IMR-90 (cell line): ENCODE results near the gene NEUROG1. TPM values are rescaled to one million over a fixed set of nuclear protein-coding genes. Genes with fewer than 3 reads are reported as not detected.

ENCODE experiments used
- ATAC-seq: fragments of 200-7000 bp; cut with Tn5 transposase; 2 replicates; pipeline ENCODE4 v1.9.1; 2020; ENCODE audit warnings: low read depth, mild to moderate bottlenecking, moderate library complexity
- BruUV-seq: library from RNA; stranded (reverse); fragments of 400-500 nt; replicated peaks from 2 replicates; lab custom pipeline; 2021; lab: Mats Ljungman, UMichigan
- CTCF ChIA-PET: fragments of 300-600 bp; formaldehyde crosslinking; extraction: SDS; loops from one replicate; lab custom pipeline; 2021; ENCODE audit warnings: antibody characterized with exemption; lab: Yijun Ruan, JAX
- POLR2A ChIA-PET: fragments of 300-600 bp; sonication (Branson Sonifier 250); formaldehyde crosslinking; loops from one replicate; lab custom pipeline; 2022; ENCODE audit warnings: antibody characterized with exemption; ENCODE audit not compliant: unreplicated experiment; lab: Charles Lee
- DNase-seq: peaks from one replicate; pipeline ENCODE4 v3.0.0; 2013
- H2AFZ ChIP-seq: replicated peaks from 2 replicates; pipeline ENCODE3; 2013; ENCODE audit warnings: low read length, mild to moderate bottlenecking; ENCODE audit not compliant: poor library complexity
- H2AK5ac ChIP-seq: 2 replicates; pipeline ENCODE4 v1.6.1; 2013; ENCODE audit warnings: low read depth, low read length, inconsistent platforms
- H2AK9ac ChIP-seq: replicated peaks from 2 replicates; pipeline ENCODE3; 2013; ENCODE audit warnings: mild to moderate bottlenecking, low read depth, low read length, moderate library complexity; ENCODE audit not compliant: poor library complexity
- H2BK120ac ChIP-seq: 2 replicates; pipeline ENCODE4 v1.6.1; 2013; ENCODE audit warnings: low read depth, low read length, inconsistent platforms
- H2BK15ac ChIP-seq: 3 replicates; pipeline ENCODE4 v1.6.1; 2013; ENCODE audit warnings: low read depth, low read length, inconsistent platforms
- H2BK20ac ChIP-seq: 2 replicates; pipeline ENCODE4 v1.6.1; 2013; ENCODE audit warnings: low read depth, mild to moderate bottlenecking, inconsistent platforms, low read length, moderate library complexity
- H2BK5ac ChIP-seq: 2 replicates; pipeline ENCODE4 v1.6.1; 2013; ENCODE audit warnings: mild to moderate bottlenecking, low read depth, low read length, inconsistent platforms; ENCODE audit not compliant: poor library complexity, severe bottlenecking
- H3K14ac ChIP-seq: replicated peaks from 2 replicates; pipeline ENCODE4 v1.6.1; 2013; ENCODE audit warnings: low read depth, low read length, inconsistent platforms
- H3K18ac ChIP-seq: 2 replicates; pipeline ENCODE4 v1.6.1; 2013; ENCODE audit warnings: low read depth, low read length, control low read depth
- H3K23ac ChIP-seq: 2 replicates; pipeline ENCODE4 v1.6.1; 2013; ENCODE audit warnings: low read depth, low read length, inconsistent platforms
- H3K27ac ChIP-seq: 2 replicates; pipeline ENCODE4 v1.5.1; 2013; ENCODE audit warnings: mild to moderate bottlenecking, control low read depth, low read length; ENCODE audit not compliant: insufficient read depth
- H3K27me3 ChIP-seq: 2 replicates; pipeline ENCODE4 v1.6.1; 2013; ENCODE audit warnings: low read length; ENCODE audit not compliant: control insufficient read depth, insufficient read depth
- H3K36me3 ChIP-seq: 2 replicates; pipeline ENCODE4 v1.6.1; 2013; ENCODE audit warnings: low read length, mixed read lengths; ENCODE audit not compliant: control insufficient read depth, insufficient read depth
- H3K4ac ChIP-seq: 2 replicates; pipeline ENCODE4 v1.6.1; 2013; ENCODE audit warnings: low read depth, low read length, inconsistent platforms
- H3K4me1 ChIP-seq: 2 replicates; pipeline ENCODE4 v1.6.1; 2013; ENCODE audit warnings: low read length, mixed read lengths; ENCODE audit not compliant: control insufficient read depth, insufficient read depth
- H3K4me2 ChIP-seq: 2 replicates; pipeline ENCODE4 v1.6.1; 2013; ENCODE audit warnings: low read depth, mild to moderate bottlenecking, control low read depth, low read length, moderate library complexity
- H3K4me3 ChIP-seq: 2 replicates; pipeline ENCODE4 v1.5.1; 2013; ENCODE audit warnings: low read depth, mild to moderate bottlenecking, control low read depth, low read length, moderate library complexity; ENCODE audit not compliant: insufficient read depth
- H3K56ac ChIP-seq: 2 replicates; pipeline ENCODE4 v1.6.1; 2013; ENCODE audit warnings: low read length, inconsistent platforms; ENCODE audit not compliant: insufficient read depth; ENCODE audit errors: extremely low read depth
- H3K79me1 ChIP-seq, 2 experiments: 2 replicates each; pipeline ENCODE4 v1.6.1; 2013; ENCODE audit warnings: low read length in 2 of 2, inconsistent platforms in 1 of 2, low read depth in 1 of 2
- H3K9ac ChIP-seq: 2 replicates; pipeline ENCODE4 v1.6.1; 2013; ENCODE audit warnings: low read depth, low read length, control low read depth
- H3K9me1 ChIP-seq: 2 replicates; pipeline ENCODE4 v1.6.1; 2013; ENCODE audit warnings: low read length, inconsistent platforms; ENCODE audit not compliant: insufficient read depth
- H3K9me3 ChIP-seq: 2 replicates; pipeline ENCODE4 v1.6.1; 2013; ENCODE audit warnings: low read length; ENCODE audit not compliant: control insufficient read depth, insufficient read depth
- H4K20me1 ChIP-seq: 2 replicates; pipeline ENCODE4 v1.6.1; 2013; ENCODE audit warnings: low read length, inconsistent platforms; ENCODE audit not compliant: insufficient read depth
- H4K5ac ChIP-seq: 2 replicates; pipeline ENCODE4 v1.6.1; 2013; ENCODE audit warnings: mild to moderate bottlenecking, low read depth, low read length, control low read depth
- H4K8ac ChIP-seq, 2 experiments: 2 replicates each; pipeline ENCODE4 v1.6.1; 2013; ENCODE audit warnings: low read depth in 2 of 2, low read length in 2 of 2, control low read depth in 1 of 2, inconsistent platforms in 1 of 2
- H4K91ac ChIP-seq: 2 replicates; pipeline ENCODE4 v1.6.1; 2013; ENCODE audit warnings: low read depth, low read length, inconsistent platforms; ENCODE audit not compliant: insufficient read depth
- BHLHE40 ChIP-seq: fragments of 150-350 bp; IDR thresholded peaks from 2 replicates; pipeline ENCODE4 v1.6.1; 2016; ENCODE audit warnings: mild to moderate bottlenecking, low read depth, low read length
- CEBPB ChIP-seq: IDR thresholded peaks from 2 replicates; pipeline ENCODE4 v1.6.1; 2012; ENCODE audit warnings: low read depth, low read length, improper control_type of control experiment
- MAFK ChIP-seq: IDR thresholded peaks from 2 replicates; pipeline ENCODE4 v1.6.1; 2012; ENCODE audit warnings: low read depth, low read length, improper control_type of control experiment
- RCOR1 ChIP-seq: IDR thresholded peaks from 2 replicates; pipeline ENCODE4 v1.6.1; 2012; ENCODE audit warnings: mild to moderate bottlenecking, low read length, improper control_type of control experiment; ENCODE audit not compliant: insufficient replicate concordance
- SMC3 ChIP-seq: fragments of 150-350 bp; IDR thresholded peaks from 2 replicates; pipeline ENCODE4 v1.6.1; 2016; ENCODE audit warnings: low read depth, mild to moderate bottlenecking, antibody characterized with exemption, low read length, moderate library complexity
- WGBS, 2 experiments: methylation state at CpG; one replicate each; pipeline versions ENCODE4 v1.1.5 to v1.1.7; 2013; ENCODE audit warnings: missing lambda C conversion rate in 2 of 2; ENCODE audit not compliant: insufficient read length in 1 of 2; ENCODE audit errors: extremely low coverage in 2 of 2; 5-methylcytosine and 5-hydroxymethylcytosine counted together
- dilution Hi-C: fragments of 300-500 bp; cut with HindIII; formaldehyde crosslinking; loops from one replicate; pipeline ENCODE4 v1.14.3; 2018; ENCODE audit warnings: low sequenced_read_pairs; ENCODE audit not compliant: unreplicated experiment
- in situ Hi-C: fragments of 300-500 bp; cut with MboI; formaldehyde crosslinking; loops from 3 replicates; pipeline ENCODE4 v1.14.3; 2019; ENCODE audit warnings: low sequenced_read_pairs, inconsistent platforms, mixed read lengths
- intact Hi-C: fragments of 100-400 bp; cut with micrococcal nuclease; formaldehyde crosslinking; loops from 2 replicates; pipeline ENCODE4 v1.10.0; 2022
- polyA plus RNA-seq, 3 experiments: library from polyadenylated mRNA; depleted of rRNA; stranded (reverse); fragments of >200 nt; gene quantifications; 2 replicates each; pipeline ENCODE4 v1.2.3, GENCODE V29; 2012; ENCODE audit warnings: low replicate concordance in 1 of 3
- total RNA-seq: library from RNA; depleted of rRNA; stranded (reverse); fragments of >200 nt; gene quantifications from 2 replicates; pipeline ENCODE4 v1.2.3, GENCODE V29; 2012

The NEUROG1 gene
- total and polyA plus RNA-seq, 2 of the 4 experiments (the other 2 are of a cell fraction): not detected

- H3K4me3 ChIP-seq: no peak overlapping the region
- H2AK5ac ChIP-seq: no peak overlapping the region
- no peaks in the 10 kb centered on the region for H3K36me3 ChIP-seq
- H3K4me1 ChIP-seq: peaks cover 2% of the 10 kb centered on the region; the same call in 1 of the 2 replicates
- no peak overlapping the region for H3K18ac ChIP-seq
- in situ Hi-C loops (no loop called here), dilution Hi-C loops (no loop called here), intact Hi-C loops (no loop called here)
- no peak overlapping the region for H3K27ac ChIP-seq
- BruUV-seq: no TSS peak
- H2BK5ac ChIP-seq: no peak overlapping the region
- no peak overlapping the region for H2BK20ac ChIP-seq
- no peaks in the 10 kb centered on the region for H4K20me1 ChIP-seq
- POLR2A ChIA-PET: no interaction called here
- no peak overlapping the region for H3K56ac ChIP-seq
- H3K9me3 ChIP-seq: peaks cover 9% of the 10 kb centered on the region
- H4K8ac ChIP-seq: no peak overlapping the region
- no peaks in the 10 kb centered on the region for H3K79me1 ChIP-seq
- no peak overlapping the region for H3K14ac ChIP-seq
- DNase-seq (no peak), ATAC-seq (no peak)
- H2BK15ac ChIP-seq: no peak overlapping the region
- no peaks in the 10 kb centered on the region for H3K9me1 ChIP-seq
- H3K4ac ChIP-seq: no peak overlapping the region
- no peak overlapping the region for H2AK9ac ChIP-seq
- H3K27me3 ChIP-seq: peaks cover 93% of the 10 kb centered on the region
- TF ChIP-seq CEBPB (no peak), RCOR1 (no peak), SMC3 (no peak), BHLHE40 (no peak), MAFK (no peak)
- WGBS, 2 experiments: no CpG with 5 or more reads among the region's 4 CpGs
- H3K23ac ChIP-seq: no peak overlapping the region
- H2BK120ac ChIP-seq: no peak overlapping the region
- H3K9ac ChIP-seq: no peak overlapping the region
- CTCF ChIA-PET: interaction anchor here (0.8 to 0.9 kb wide), 2 partner anchors 27 to 73 kb away, joined by 3 to 4 read pairs; no protein-coding TSS in a partner anchor
- no peak overlapping the region for H3K4me2 ChIP-seq
- H4K91ac ChIP-seq: no peak overlapping the region
- H4K5ac ChIP-seq: no peak overlapping the region
- H2AFZ ChIP-seq: no peak overlapping the region
These were observed 3.8 kb upstream of the NEUROG1 start for GRCh38 chr5:135539430-135540005.
